ENCODE measurements around the gene CD7. TPM values are rescaled to one million over a fixed set of nuclear protein-coding genes. Genes with fewer than 3 reads are reported as not detected.
"Not testable (repeated sequence)": the region's sequence is repeated elsewhere in the genome, so short reads cannot be mapped to it uniquely, and the experiment has no call there.

The CD7 gene
- total RNA-seq, 1 donor from 2014 or later: 5.2 TPM

DNA sequence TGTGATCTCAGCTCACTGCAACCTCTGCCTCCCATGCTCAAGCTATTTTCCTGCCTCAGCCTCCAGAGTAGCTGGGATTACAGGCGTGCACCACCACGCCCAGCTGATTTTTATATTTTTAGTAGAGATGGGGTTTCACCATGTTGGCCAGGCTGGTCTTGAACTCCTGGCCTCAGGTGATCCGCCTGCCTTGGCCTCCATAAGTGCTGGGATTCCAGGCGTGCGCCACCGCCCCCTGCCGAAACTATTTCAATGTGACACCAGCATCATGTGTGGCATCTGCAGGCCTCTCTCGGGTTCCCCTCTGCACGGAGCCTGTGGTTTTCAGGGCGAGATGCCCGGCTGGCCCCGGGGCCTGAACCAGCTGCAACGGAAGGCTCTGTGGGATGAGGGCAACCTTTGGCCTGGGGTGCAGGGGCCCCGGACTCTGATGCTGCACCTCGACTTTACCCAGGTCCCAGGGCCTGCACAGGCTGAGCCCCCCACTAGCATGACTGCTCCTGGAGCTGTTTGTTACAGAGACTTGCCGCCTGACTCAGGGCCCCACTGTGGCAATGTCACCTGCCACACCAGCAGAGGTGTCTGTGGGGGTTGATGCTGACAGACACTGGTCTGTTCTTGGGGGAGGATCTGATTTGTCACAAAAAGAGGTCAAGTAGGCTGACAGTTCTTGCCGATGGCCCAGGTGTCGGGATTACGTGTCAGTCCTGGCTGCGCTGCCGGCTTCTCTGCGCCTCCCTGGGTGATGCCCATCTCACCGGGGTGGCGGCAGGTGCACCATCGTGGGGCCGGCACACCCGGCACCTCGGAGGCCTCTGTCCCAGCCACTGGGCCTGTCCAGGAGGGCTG lies 33.0 kb upstream of the CD7 start:
- Histone ChIP-seq H3K27ac (peak overlapping the region; percentile 46), H3K4me3 (no peak overlapping the region), H3K9me3 (no peaks in the 10 kb centered on the region), H3K4me1 (peaks cover 7% of the 10 kb centered on the region), H3K27me3 (no peaks in the 10 kb centered on the region), H3K36me3 (no peaks in the 10 kb centered on the region)
- intact Hi-C loops (cut with DNase I): loop anchor here (2.0 to 10.0 kb wide), 4 partner anchors 62 to 564 kb away; no protein-coding TSS in a partner anchor
- DNase-seq (ENCODE audit: extremely low spot score in 2 of 2): no peak
- TF ChIP-seq POLR2AphosphoS5 (IDR thresholded peaks at IDR 0.05; ENCODE audit: insufficient read depth in 1 of 2, low read depth in 1 of 2) (no peak), POLR2A (IDR thresholded peaks at IDR 0.05) (no peak), CTCF (IDR thresholded peaks at IDR 0.05) (no peak)

DNA sequence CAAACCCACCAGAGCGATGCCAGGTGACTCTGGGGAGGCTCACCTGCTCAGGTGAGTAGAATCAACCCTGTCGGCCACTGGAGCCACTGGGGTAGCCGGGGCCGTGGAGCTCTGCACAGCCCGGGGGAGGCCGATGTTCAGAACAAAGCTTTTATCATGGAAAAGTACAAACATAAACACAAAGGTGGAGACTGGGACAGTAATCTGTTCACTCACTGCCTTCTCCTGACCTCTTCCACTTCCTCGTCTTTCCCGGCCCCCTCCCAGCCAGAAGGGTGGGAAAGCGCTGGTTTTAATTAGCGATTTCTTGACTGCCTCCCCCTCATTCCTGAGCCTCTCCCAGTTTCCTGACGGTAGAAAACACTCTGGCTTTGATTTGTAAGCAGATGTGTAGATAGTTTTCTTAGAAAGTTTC lies 31.9 kb upstream of the CD7 start:
- no peak overlapping the region for H3K4me3 ChIP-seq
- intact Hi-C loops (cut with DNase I): loop anchor here (10.0 kb wide), 1 partner anchor 426 kb away; no protein-coding TSS in a partner anchor
- H3K27ac ChIP-seq: peak overlapping the region; percentile 46
- peaks cover 7% of the 10 kb centered on the region for H3K4me1 ChIP-seq
- H3K9me3 ChIP-seq: no peaks in the 10 kb centered on the region
- H3K27me3 ChIP-seq: no peaks in the 10 kb centered on the region
- no peak for TF ChIP-seq POLR2A (IDR thresholded peaks at IDR 0.05)
- no peak for TF ChIP-seq CTCF (IDR thresholded peaks at IDR 0.05)
- TF ChIP-seq POLR2AphosphoS5 (IDR thresholded peaks at IDR 0.05; ENCODE audit: insufficient read depth in 1 of 2, low read depth in 1 of 2): peak in 1 of 2 donors; percentile 41
- DNase-seq (ENCODE audit: extremely low spot score in 2 of 2): no peak
- H3K36me3 ChIP-seq: no peaks in the 10 kb centered on the region

- Histone ChIP-seq H3K27me3 (no peaks in the 10 kb centered on the region), H3K27ac (peak overlapping the region; percentile 46), H3K9me3 (no peaks in the 10 kb centered on the region), H3K4me1 (peaks cover 7% of the 10 kb centered on the region), H3K36me3 (no peaks in the 10 kb centered on the region), H3K4me3 (no peak overlapping the region)
- TF ChIP-seq POLR2AphosphoS5 (IDR thresholded peaks at IDR 0.05; ENCODE audit: insufficient read depth in 1 of 2, low read depth in 1 of 2): no peak
- no peak for TF ChIP-seq CTCF (IDR thresholded peaks at IDR 0.05)
- no peak for TF ChIP-seq POLR2A (IDR thresholded peaks at IDR 0.05)
- DNase-seq (ENCODE audit: extremely low spot score in 2 of 2): no peak
- intact Hi-C loops (cut with DNase I): loop anchor here (10.0 kb wide), 1 partner anchor 426 kb away; no protein-coding TSS in a partner anchor
Observed at GRCh38 chr17:82348866-82349265, 31.5 kb upstream of the CD7 start.

DNA sequence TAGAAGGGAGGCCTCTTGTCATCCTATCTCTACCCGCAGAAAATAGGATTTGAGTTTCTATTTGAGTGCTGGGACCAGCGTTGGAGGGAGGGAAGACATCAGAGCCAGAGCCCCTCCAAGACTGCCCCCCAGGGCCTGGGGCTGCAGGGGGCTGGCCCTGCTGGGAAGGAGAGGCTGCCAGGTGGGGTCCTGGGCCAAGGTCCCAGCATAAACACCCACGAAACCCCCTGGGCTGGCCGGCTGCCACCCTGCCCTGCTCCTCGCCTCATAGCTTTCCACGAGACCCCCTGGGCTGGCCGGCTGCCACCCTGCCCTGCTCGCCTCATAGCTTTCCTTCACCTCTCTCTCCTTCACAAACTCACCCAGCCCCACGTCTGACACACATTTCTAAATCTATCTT lies 31.0 kb upstream of the CD7 start:
- TF ChIP-seq POLR2A (IDR thresholded peaks at IDR 0.05) (no peak), POLR2AphosphoS5 (IDR thresholded peaks at IDR 0.05; ENCODE audit: insufficient read depth in 1 of 2, low read depth in 1 of 2) (no peak), CTCF (IDR thresholded peaks at IDR 0.05) (no peak)
- H3K4me3 ChIP-seq: no peak overlapping the region
- no peaks in the 10 kb centered on the region for H3K36me3 ChIP-seq
- intact Hi-C loops (cut with DNase I): loop anchor here (10.0 kb wide), 1 partner anchor 426 kb away; no protein-coding TSS in a partner anchor
- no peaks in the 10 kb centered on the region for H3K27me3 ChIP-seq
- peaks cover 7% of the 10 kb centered on the region for H3K4me1 ChIP-seq
- H3K27ac ChIP-seq: peak overlapping the region; percentile 46
- DNase-seq (ENCODE audit: extremely low spot score in 2 of 2): no peak
- no peaks in the 10 kb centered on the region for H3K9me3 ChIP-seq

DNA sequence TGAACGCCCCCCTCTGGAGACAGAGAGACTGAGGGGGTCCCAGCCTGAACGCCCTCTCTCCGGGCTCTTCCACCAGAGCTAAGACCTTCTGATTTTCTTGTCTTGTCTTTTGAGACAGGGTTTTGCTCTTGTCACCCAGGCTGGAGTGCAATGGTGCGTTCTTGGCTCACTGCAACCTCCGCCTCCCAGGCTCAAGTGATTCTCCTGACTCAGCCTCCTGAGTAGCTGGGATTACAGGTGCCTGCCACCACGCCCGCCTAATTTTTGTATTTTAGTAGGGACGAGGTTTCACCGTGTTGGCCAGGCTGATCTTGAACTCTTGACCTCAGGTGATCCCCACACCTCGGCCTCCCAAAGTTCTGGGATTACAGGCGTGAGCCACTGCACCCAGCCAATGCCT lies 30.6 kb upstream of the CD7 start:
- not testable (repeated sequence) for H3K27me3 ChIP-seq; DNase-seq (ENCODE audit: extremely low spot score in 2 of 2); H3K9me3 ChIP-seq; H3K4me1 ChIP-seq; H3K36me3 ChIP-seq; H3K4me3 ChIP-seq
- peak overlapping the region; percentile 46 for H3K27ac ChIP-seq
- intact Hi-C loops (cut with DNase I): loop anchor here (10.0 kb wide), 1 partner anchor 427 kb away; no protein-coding TSS in a partner anchor

Data from vagina (tissue), 2 donors.